ENCODE results near the gene SERPINA5. TPM values are rescaled to one million over a fixed set of nuclear protein-coding genes. Genes with fewer than 3 reads are reported as not detected.

Gene SERPINA5
- total and polyA plus RNA-seq, 2 of the 8 experiments (the other 6 are each of a cell fraction or from before 2014, with no cell fraction given): 1.8 to 1.9 TPM

DNA sequence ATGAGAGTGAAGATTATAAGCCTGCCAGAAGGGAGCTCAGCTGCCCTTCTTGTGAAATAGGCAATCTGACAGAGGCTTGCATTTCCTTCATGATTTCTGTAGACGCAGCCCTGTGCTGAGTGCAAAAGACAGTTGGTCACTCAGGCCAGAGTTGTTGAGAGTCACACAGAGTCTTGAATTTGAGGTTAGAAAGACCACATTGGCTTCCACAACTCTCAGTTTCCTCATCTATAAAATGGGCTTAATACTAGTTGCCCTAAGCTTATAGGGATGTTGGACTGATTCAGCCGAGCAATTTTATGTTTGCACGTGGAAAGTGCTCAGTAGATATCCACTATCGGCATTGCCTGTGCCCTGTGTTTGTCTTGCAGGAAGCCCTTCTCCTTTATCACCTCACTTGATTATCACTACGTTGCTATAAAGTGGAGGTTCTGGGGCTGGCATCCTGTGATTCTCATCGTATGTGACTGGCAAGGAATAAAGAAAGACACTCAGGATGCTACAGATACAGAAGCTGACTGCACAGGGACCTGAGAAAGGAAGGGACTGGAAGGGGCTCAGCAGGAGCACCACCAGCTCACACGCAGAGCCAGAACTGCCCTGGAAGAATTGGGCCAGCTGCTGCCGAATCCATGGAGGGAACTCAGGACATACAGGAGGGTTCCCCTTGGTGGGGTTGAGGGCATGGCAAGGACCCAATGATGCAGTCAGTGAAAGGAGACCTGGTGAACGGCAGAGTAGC, 39.8 kb upstream of the SERPINA5 start:
- no peak overlapping the region for H2BK15ac ChIP-seq (ENCODE audit: low read length)
- FAIRE-seq (no peak), DNase-seq (ENCODE audit: low read depth in 1 of 2, low spot score in 2 of 2) (no peak)
- no peak overlapping the region for H3K4me2 ChIP-seq (ENCODE audit: insufficient read depth in 1 of 2, low read depth in 2 of 2, low read length in 2 of 2)
- no peak overlapping the region for H2BK12ac ChIP-seq (ENCODE audit: low read depth, low read length)
- H2BK5ac ChIP-seq (ENCODE audit: low read depth, low read length): no peak overlapping the region
- no peak overlapping the region for H3K27ac ChIP-seq (ENCODE audit: low read depth, low read length)
- no peak overlapping the region for H3K18ac ChIP-seq (ENCODE audit: extremely low read depth, low read length)
- no peaks in the 10 kb centered on the region for H3K9me3 ChIP-seq (ENCODE audit: insufficient read depth in 2 of 2, low read depth in 1 of 2, low read length in 1 of 2)
- POLR2A ChIA-PET (ENCODE audit: partially characterized antibody): no interaction called here
- TF ChIP-seq USF2 (IDR thresholded peaks at IDR 0.05; ENCODE audit: low read length): no peak
- H3K27me3 ChIP-seq (replicated peaks in 1 of 4; ENCODE audit: control insufficient read depth in 3 of 4, extremely low read depth in 1 of 4, insufficient read depth in 3 of 4, low read length in 3 of 4): no peaks in the 10 kb centered on the region
- 82% methylated on average over 9 of the region's 9 CpGs; no CpG with 5 or more reads in 1 of the 2 experiments for WGBS, 2 experiments (ENCODE audit: extremely low coverage in 1 of 2, insufficient coverage in 1 of 2, insufficient read length in 1 of 2, insufficient replicate concordance in 2 of 2, low coverage in 1 of 2, low lambda C conversion rate in 2 of 2, missing lambda C conversion rate in 1 of 2)
- no peak overlapping the region for H2AFZ ChIP-seq (ENCODE audit: low read length)
- H2BK120ac ChIP-seq (replicated peaks; ENCODE audit: low read depth, low read length): no peak overlapping the region
- no peaks in the 10 kb centered on the region for H3K23me2 ChIP-seq (ENCODE audit: low read depth, low read length)
- no peaks in the 10 kb centered on the region for H3K79me2 ChIP-seq (ENCODE audit: control insufficient read depth in 1 of 2, insufficient read depth in 2 of 2, low read length in 2 of 2)
- CTCF ChIA-PET (ENCODE audit: partially characterized antibody): interaction anchor here (0.9 to 7.8 kb wide), 9 partner anchors 9 to 148 kb away, joined by 3 to 56 read pairs (median 4); no protein-coding TSS in a partner anchor
- no peak overlapping the region for H3K4me3 ChIP-seq (ENCODE audit: extremely low read depth in 1 of 4, insufficient read depth in 2 of 4, low read depth in 3 of 4, low read length in 4 of 4)
- no peak overlapping the region for H3K4ac ChIP-seq (replicated peaks; ENCODE audit: insufficient read length, low read depth, low read length)
- H3K9ac ChIP-seq (replicated peaks in 1 of 4; ENCODE audit: extremely low read depth in 1 of 4, low read depth in 3 of 4, low read length in 3 of 4): no peak overlapping the region
- H3K79me1 ChIP-seq (ENCODE audit: low read depth, low read length): no peaks in the 10 kb centered on the region
- H3K36me3 ChIP-seq (ENCODE audit: control insufficient read depth in 2 of 4, insufficient read depth in 4 of 4, low read length in 3 of 4): no peaks in the 10 kb centered on the region
- no peak overlapping the region for H4K91ac ChIP-seq (replicated peaks; ENCODE audit: insufficient read length, low read length)
- H4K8ac ChIP-seq (ENCODE audit: extremely low read depth, insufficient read depth, low read length): no peak overlapping the region
- peaks cover 0 to 10% (median 7%) of the 10 kb centered on the region in 4 experiments; a peak in 5 of 7 replicates for H3K4me1 ChIP-seq (replicated peaks in 1 of 4; ENCODE audit: control insufficient read depth in 3 of 4, insufficient read depth in 4 of 4, low read length in 3 of 4)
- no peak overlapping the region for H2AK5ac ChIP-seq (ENCODE audit: low read depth, low read length)
- no peak overlapping the region for H4K5ac ChIP-seq (ENCODE audit: insufficient read length, low read depth, low read length)
- H2BK20ac ChIP-seq (ENCODE audit: low read length): no peak overlapping the region
- H3K23ac ChIP-seq (ENCODE audit: insufficient read length): no peak overlapping the region
- H3K56ac ChIP-seq (replicated peaks; ENCODE audit: insufficient read length, low read depth, low read length): no peak overlapping the region
- no peaks in the 10 kb centered on the region for H4K20me1 ChIP-seq (replicated peaks in 1 of 2; ENCODE audit: control insufficient read depth in 1 of 2, insufficient read depth in 2 of 2, low read length in 2 of 2)
- no peak overlapping the region for H3K14ac ChIP-seq (ENCODE audit: insufficient read length)

Data from H1 (cell line).